HepG2 (cell line): ENCODE results near the gene ELL. TPM values are rescaled to one million over a fixed set of nuclear protein-coding genes. Genes with fewer than 3 reads are reported as not detected.

Experiments
- ARNTL ChIP-seq: sonication (generic); formaldehyde crosslinking; IDR thresholded peaks from 2 replicates; pipeline ENCODE4 v1.4.0; 2020; ENCODE audit warnings: mild to moderate bottlenecking, missing genetic modification reagents
- CHCHD3 ChIP-seq: sonication (generic); formaldehyde crosslinking; IDR thresholded peaks from 2 replicates; pipeline ENCODE4 v1.8.0; 2022; ENCODE audit warnings: mild to moderate bottlenecking, missing genetic modification reagents, moderate library complexity
- EEA1 ChIP-seq: sonication (generic); formaldehyde crosslinking; IDR thresholded peaks from 2 replicates; pipeline ENCODE4 v1.5.1; 2020; ENCODE audit warnings: mild to moderate bottlenecking, missing genetic modification reagents, borderline replicate concordance
- ELF1 ChIP-seq: sonication (generic); formaldehyde crosslinking; IDR thresholded peaks from 2 replicates; pipeline ENCODE4 v1.4.0; 2020; ENCODE audit warnings: missing genetic modification reagents
- EZH2 ChIP-seq: conservative IDR thresholded peaks from 2 replicates; pipeline ENCODE4 v1.6.1; 2012; ENCODE audit warnings: mild to moderate bottlenecking, low read depth, low read length, moderate library complexity
- FOXJ3 ChIP-seq: sonication (generic); formaldehyde crosslinking; IDR thresholded peaks from 2 replicates; pipeline ENCODE4 v1.4.0; 2020; ENCODE audit warnings: missing genetic modification reagents, mild to moderate bottlenecking, borderline replicate concordance
- NFYB ChIP-seq: sonication (generic); formaldehyde crosslinking; IDR thresholded peaks from 2 replicates; pipeline ENCODE4 v1.4.0; 2020; ENCODE audit warnings: missing genetic modification reagents
- PHF20 ChIP-seq: sonication (generic); formaldehyde crosslinking; IDR thresholded peaks from 2 replicates; pipeline ENCODE4 v1.5.0; 2020; ENCODE audit warnings: mild to moderate bottlenecking, missing genetic modification reagents
- TBP ChIP-seq: sonication (generic); formaldehyde crosslinking; IDR thresholded peaks from 2 replicates; pipeline ENCODE4 v1.5.0; 2020; ENCODE audit warnings: missing genetic modification reagents
- ZFAT ChIP-seq: sonication (generic); formaldehyde crosslinking; conservative IDR thresholded peaks from 2 replicates; pipeline ENCODE4 v1.8.1; 2023; ENCODE audit warnings: missing genetic modification reagents, inconsistent platforms
- ZNF205 ChIP-seq: IDR thresholded peaks from 2 replicates; pipeline ENCODE4 v1.6.1; 2018; ENCODE audit warnings: missing biosample characterization, missing genetic modification reagents
- ZNF549 ChIP-seq: sonication (generic); formaldehyde crosslinking; IDR thresholded peaks from 2 replicates; pipeline ENCODE4 v1.5.0; 2020; ENCODE audit warnings: missing genetic modification reagents
- ZNF749 ChIP-seq: sonication (generic); formaldehyde crosslinking; IDR thresholded peaks from 2 replicates; pipeline ENCODE4 v1.8.0; 2022; ENCODE audit warnings: mild to moderate bottlenecking, missing genetic modification reagents, moderate library complexity, borderline replicate concordance
- ZSCAN12 ChIP-seq: sonication (generic); formaldehyde crosslinking; IDR thresholded peaks from 2 replicates; pipeline ENCODE4 v1.9.0; 2021; ENCODE audit warnings: mild to moderate bottlenecking, missing genetic modification reagents
- ZSCAN20 ChIP-seq: sonication (generic); formaldehyde crosslinking; IDR thresholded peaks from 2 replicates; pipeline ENCODE4 v1.4.0; 2020; ENCODE audit warnings: missing genetic modification reagents, mild to moderate bottlenecking, borderline replicate concordance
- polyA plus RNA-seq, 8 experiments: library from polyadenylated mRNA; depleted of rRNA in 3 of 8; stranded (reverse) in 7 of 8; unstranded in 1 of 8; fragments of >200 nt; fragmentation: Illumina TruSeq in 4 of 8; extraction: Trizol in 4 of 8; gene quantifications; 2 replicates each; pipeline versions ENCODE4 v1.2.1 to v1.2.3, GENCODE V29; 2011 to 2016; ENCODE audit warnings: low read depth in 4 of 8, missing spikeins in 1 of 8, mixed read lengths in 1 of 8; ENCODE audit not compliant: insufficient read depth in 1 of 8
- total RNA-seq, 5 experiments: library from RNA; depleted of rRNA; stranded (reverse); fragments of >200 nt; fragmentation: Illumina TruSeq; extraction: Trizol; gene quantifications; 2 replicates each; pipeline ENCODE4 v1.2.3, GENCODE V29; 2016; ENCODE audit warnings: low read depth in 1 of 5
- TF ChIP-seq, protein P1 (sequence below), 2 experiments: sonication (generic) in 1 of 2; formaldehyde crosslinking in 1 of 2; IDR thresholded peaks; 2 replicates each; pipeline versions ENCODE4 v1.4.0 to v1.6.1; 2018 to 2020; ENCODE audit warnings: missing genetic modification reagents in 2 of 2, borderline replicate concordance in 1 of 2, low read depth in 1 of 2, mild to moderate bottlenecking in 1 of 2, missing biosample characterization in 1 of 2
- TF ChIP-seq, protein P2 (sequence below): sonication (generic); formaldehyde crosslinking; IDR thresholded peaks from 2 replicates; pipeline ENCODE4 v1.4.0; 2020; ENCODE audit warnings: missing genetic modification reagents
- TF ChIP-seq, protein P3 (sequence below): sonication (generic); formaldehyde crosslinking; IDR thresholded peaks from 2 replicates; pipeline ENCODE4 v1.9.0; 2022; ENCODE audit warnings: missing genetic modification reagents, mild to moderate bottlenecking, borderline replicate concordance
- TF ChIP-seq, protein P4 (sequence below): sonication (generic); formaldehyde crosslinking; IDR thresholded peaks from 2 replicates; pipeline ENCODE4 v1.4.0; 2020; ENCODE audit warnings: mild to moderate bottlenecking, missing genetic modification reagents
- TF ChIP-seq, protein P5 (sequence below): sonication (generic); formaldehyde crosslinking; IDR thresholded peaks from 2 replicates; pipeline ENCODE4 v1.5.1; 2020; ENCODE audit warnings: mild to moderate bottlenecking, missing genetic modification reagents, moderate library complexity

Gene ELL
- total and polyA plus RNA-seq, 2 of the 13 experiments (the other 11 are each of a cell fraction or from before 2014, with no cell fraction given): 3.7 to 5.4 TPM

DNA sequence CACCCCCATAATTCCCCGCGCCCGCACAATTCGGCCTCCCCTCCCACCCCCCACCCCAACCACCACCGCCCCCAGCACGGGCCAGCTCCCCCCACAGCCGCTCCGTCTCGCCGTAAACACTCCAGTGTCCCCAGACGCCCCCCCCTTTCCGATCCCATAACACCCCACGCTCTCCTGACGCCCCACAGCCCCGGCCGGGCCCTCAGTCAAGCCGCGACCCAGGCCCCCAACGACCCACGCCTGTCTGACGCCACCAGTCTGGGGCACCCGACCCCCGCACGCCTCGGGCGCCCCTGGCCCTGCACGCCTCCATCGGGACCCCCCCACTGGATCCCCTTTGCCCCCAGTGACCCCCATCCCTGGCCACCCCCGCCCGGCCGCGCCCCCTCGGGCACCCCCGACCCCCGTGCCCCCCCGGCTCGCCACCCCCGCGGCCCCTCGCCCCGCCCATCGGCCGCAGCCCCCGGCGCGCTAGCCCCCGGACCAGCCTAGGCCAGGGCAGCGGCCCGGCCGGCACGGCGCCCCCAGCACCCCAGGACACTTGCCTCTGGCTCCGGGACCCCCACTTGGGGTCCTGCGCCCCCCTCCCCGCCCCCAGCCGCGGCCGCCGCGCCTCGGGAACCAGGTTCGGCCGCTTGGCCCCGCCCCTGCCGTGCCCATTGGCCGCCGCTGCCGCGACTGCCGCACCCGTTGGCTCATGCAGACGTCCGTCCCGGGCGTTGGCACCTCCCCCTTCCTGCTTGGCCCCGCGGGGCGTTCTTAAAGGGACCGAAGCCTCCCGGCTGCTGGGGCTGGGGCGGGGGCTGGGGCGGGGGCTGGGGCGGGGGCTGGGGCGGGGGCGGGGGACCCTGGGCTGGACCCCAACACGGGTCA, 21.3 kb upstream of the ELL start, which contains the start of gene FKBP8 (continued):
- TF ChIP-seq PHF20 (CRISPR knock-in tag) (no peak), TBP (CRISPR knock-in tag) (no peak), ZNF749 (CRISPR knock-in tag) (no peak), NFYB (peak; percentile 87), FOXJ3 (CRISPR knock-in tag) (no peak), ZFAT (CRISPR knock-in tag) (no peak), EEA1 (CRISPR knock-in tag) (no peak), EZH2 (no peak), ARNTL (CRISPR knock-in tag) (no peak), ZNF549 (CRISPR knock-in tag) (no peak), ZNF205 (no peak), ZSCAN12 (CRISPR knock-in tag) (no peak), ZSCAN20 (no peak), ELF1 (peak; percentile 65; the same call in 1 of the 2 replicates), CHCHD3 (no peak)
- TF ChIP-seq, protein P1, sequence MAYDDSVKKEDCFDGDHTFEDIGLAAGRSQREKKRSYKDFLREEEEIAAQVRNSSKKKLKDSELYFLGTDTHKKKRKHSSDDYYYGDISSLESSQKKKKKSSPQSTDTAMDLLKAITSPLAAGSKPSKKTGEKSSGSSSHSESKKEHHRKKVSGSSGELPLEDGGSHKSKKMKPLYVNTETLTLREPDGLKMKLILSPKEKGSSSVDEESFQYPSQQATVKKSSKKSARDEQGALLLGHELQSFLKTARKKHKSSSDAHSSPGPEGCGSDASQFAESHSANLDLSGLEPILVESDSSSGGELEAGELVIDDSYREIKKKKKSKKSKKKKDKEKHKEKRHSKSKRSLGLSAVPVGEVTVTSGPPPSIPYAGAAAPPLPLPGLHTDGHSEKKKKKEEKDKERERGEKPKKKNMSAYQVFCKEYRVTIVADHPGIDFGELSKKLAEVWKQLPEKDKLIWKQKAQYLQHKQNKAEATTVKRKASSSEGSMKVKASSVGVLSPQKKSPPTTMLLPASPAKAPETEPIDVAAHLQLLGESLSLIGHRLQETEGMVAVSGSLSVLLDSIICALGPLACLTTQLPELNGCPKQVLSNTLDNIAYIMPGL (CRISPR knock-in tag; IDR thresholded peaks at IDR 0.05; ENCODE audit: borderline replicate concordance in 1 of 2, low read depth in 1 of 2): no peak
- TF ChIP-seq, protein P2, sequence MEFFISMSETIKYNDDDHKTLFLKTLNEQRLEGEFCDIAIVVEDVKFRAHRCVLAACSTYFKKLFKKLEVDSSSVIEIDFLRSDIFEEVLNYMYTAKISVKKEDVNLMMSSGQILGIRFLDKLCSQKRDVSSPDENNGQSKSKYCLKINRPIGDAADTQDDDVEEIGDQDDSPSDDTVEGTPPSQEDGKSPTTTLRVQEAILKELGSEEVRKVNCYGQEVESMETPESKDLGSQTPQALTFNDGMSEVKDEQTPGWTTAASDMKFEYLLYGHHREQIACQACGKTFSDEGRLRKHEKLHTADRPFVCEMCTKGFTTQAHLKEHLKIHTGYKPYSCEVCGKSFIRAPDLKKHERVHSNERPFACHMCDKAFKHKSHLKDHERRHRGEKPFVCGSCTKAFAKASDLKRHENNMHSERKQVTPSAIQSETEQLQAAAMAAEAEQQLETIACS (CRISPR knock-in tag): no peak
- TF ChIP-seq, protein P3, sequence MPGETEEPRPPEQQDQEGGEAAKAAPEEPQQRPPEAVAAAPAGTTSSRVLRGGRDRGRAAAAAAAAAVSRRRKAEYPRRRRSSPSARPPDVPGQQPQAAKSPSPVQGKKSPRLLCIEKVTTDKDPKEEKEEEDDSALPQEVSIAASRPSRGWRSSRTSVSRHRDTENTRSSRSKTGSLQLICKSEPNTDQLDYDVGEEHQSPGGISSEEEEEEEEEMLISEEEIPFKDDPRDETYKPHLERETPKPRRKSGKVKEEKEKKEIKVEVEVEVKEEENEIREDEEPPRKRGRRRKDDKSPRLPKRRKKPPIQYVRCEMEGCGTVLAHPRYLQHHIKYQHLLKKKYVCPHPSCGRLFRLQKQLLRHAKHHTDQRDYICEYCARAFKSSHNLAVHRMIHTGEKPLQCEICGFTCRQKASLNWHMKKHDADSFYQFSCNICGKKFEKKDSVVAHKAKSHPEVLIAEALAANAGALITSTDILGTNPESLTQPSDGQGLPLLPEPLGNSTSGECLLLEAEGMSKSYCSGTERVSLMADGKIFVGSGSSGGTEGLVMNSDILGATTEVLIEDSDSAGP: peak; percentile 99
- TF ChIP-seq, protein P4, sequence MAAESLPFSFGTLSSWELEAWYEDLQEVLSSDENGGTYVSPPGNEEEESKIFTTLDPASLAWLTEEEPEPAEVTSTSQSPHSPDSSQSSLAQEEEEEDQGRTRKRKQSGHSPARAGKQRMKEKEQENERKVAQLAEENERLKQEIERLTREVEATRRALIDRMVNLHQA (CRISPR knock-in tag): no peak
- TF ChIP-seq, protein P5, sequence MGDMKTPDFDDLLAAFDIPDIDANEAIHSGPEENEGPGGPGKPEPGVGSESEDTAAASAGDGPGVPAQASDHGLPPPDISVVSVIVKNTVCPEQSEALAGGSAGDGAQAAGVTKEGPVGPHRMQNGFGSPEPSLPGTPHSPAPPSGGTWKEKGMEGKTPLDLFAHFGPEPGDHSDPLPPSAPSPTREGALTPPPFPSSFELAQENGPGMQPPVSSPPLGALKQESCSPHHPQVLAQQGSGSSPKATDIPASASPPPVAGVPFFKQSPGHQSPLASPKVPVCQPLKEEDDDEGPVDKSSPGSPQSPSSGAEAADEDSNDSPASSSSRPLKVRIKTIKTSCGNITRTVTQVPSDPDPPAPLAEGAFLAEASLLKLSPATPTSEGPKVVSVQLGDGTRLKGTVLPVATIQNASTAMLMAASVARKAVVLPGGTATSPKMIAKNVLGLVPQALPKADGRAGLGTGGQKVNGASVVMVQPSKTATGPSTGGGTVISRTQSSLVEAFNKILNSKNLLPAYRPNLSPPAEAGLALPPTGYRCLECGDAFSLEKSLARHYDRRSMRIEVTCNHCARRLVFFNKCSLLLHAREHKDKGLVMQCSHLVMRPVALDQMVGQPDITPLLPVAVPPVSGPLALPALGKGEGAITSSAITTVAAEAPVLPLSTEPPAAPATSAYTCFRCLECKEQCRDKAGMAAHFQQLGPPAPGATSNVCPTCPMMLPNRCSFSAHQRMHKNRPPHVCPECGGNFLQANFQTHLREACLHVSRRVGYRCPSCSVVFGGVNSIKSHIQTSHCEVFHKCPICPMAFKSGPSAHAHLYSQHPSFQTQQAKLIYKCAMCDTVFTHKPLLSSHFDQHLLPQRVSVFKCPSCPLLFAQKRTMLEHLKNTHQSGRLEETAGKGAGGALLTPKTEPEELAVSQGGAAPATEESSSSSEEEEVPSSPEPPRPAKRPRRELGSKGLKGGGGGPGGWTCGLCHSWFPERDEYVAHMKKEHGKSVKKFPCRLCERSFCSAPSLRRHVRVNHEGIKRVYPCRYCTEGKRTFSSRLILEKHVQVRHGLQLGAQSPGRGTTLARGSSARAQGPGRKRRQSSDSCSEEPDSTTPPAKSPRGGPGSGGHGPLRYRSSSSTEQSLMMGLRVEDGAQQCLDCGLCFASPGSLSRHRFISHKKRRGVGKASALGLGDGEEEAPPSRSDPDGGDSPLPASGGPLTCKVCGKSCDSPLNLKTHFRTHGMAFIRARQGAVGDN: peak; percentile 9; the same call in 1 of the 2 replicates
